Fibroblast of skin of right quadriceps (primary cell): ENCODE data around the gene PNMA8B.
"Not testable (repeated sequence)": the region's sequence is repeated elsewhere in the genome, so short reads cannot be mapped to it uniquely, and the experiment has no call there.

Experiments
- DNase-seq: peaks from one replicate; pipeline ENCODE4 v3.0.0-alpha.2; 2013

The PNMA8B gene

GRCh38 chr19:46513461-46514236 is 18.0 kb upstream of the PNMA8B start:
- DNase-seq: peak; percentile 70

- no peak for DNase-seq
Observed at GRCh38 chr19:46511237-46511636, 15.6 kb upstream of the PNMA8B start.

DNA sequence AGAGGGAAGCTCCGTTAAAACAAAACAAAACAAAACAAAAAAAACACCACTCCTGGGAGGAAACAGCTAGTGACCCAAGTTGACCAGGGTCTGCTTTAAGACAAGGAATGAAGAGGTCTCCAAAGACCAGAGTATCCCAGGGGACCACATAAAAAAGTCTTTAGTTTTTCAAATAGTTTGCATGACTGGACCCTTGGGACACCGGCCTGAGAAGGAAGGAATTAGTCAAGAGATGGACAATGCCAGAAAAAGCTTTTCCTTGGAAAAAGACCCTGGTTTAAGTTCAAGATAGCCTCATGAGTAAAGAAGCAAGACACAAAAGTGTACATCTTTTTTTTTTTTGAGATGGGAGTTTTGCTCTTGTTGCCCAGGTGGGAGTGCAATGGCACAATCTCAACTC is 12.5 kb upstream of the PNMA8B start:
- DNase-seq: no peak

- no peak for DNase-seq
Observed at GRCh38 chr19:46503848-46504453, 8.3 kb upstream of the PNMA8B start.

DNA sequence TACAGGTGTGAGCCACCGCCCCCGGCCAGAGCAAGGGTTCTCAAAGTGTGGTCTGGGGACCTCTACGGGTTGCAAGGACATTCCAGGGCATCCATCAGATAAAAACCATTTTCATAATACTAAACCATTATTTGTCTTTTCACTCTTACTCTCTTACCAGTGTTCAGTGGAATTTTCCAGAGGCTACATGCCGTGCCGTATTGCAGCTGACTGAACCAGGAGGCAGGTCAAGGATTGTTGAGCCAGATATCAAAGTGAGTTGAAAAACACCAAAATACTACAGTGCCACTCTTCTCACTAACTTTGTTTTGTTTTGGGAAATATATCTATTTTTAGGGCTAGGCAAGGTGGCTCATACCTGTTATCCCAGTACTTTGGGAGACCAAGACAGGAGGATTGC is 7.2 kb upstream of the PNMA8B start:
- no peak for DNase-seq

- DNase-seq: no peak
Observed at GRCh38 chr19:46499692-46500091, 4.0 kb upstream of the PNMA8B start.

DNA sequence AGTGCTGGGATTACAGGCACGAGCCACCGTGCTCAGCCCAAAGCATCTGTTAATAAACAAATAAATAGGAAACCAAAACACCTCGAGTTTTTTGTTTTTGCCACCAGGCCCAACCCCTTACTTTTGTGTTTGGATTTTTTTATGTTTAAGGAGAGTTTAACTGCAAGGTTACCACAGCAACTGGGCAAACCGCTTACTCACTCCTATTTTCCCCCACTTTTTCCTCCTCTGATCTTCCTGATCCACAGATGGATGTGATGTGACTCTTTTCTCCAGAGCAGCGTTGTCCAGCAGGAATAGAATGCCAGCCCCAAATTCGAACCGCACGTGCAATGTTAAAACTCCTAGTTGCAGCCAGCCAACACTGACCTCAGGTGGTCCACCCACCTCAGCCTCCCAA is 2.1 kb upstream of the PNMA8B start:
- no peak for DNase-seq

DNA sequence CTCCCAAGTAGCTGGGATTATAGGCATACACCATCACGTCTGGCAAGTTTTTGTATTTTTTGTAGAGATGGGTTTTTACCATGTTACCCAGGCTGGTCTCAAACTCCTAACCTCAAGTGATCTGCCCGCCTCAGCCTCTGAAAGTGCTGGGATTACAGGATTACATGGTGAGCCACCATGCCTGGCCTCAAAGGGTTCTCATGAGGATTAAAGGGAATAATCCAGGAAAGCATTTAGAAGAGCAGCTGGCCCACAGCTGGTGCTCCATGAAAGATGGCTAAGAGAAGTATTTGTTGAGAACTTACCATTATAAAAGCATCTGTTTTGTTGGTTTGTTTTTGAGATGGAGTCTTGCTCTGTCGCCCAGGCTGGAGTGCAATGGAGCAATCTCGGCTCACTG is 1.2 kb upstream of the PNMA8B start:
- not testable (repeated sequence) for DNase-seq

GRCh38 chr19:46496304-46496703 is 637 bp upstream of the PNMA8B start:
- no peak for DNase-seq

DNA sequence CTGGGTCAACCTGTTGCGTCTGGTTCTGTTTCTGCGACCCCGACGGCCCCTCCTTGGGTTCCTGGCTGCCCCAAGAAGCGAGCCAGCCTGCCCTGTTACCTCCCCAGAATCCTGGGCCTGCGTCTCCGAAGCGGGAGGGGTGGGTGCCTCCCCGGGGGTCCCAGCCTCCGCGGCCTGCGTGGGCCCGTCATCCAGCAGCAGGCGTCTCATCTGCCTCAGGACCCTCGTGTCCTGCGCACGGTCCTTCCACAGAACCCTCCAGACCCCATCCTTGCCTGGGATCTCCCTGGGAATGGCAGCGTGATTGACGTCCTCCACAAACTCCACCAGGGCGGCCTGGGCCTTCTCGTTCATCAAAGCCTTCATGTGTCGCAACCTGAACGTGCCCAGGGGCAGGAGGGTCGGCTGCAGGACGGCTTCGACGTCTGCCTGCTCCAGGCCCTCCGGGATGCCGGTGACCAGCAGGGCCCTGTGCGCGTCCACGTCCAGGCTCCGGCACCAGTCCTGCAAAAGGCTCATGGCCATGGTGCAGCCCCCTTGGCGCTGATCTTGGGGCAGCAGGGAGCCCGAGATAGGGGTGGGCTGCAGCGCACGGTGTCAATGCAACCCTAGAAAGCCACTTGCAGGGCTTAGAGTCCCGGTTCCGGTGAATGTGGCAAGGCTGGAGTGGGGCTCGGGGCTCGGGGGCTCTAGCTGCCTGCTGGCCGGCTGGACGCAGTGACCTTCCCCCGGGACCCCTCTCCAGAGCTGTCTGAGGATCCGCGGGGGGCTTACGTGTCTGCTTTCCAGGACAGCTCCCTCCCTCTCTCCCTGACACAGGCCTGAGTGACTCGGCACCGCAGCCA is 504 bp downstream of the PNMA8B start:
- DNase-seq: no peak

DNA sequence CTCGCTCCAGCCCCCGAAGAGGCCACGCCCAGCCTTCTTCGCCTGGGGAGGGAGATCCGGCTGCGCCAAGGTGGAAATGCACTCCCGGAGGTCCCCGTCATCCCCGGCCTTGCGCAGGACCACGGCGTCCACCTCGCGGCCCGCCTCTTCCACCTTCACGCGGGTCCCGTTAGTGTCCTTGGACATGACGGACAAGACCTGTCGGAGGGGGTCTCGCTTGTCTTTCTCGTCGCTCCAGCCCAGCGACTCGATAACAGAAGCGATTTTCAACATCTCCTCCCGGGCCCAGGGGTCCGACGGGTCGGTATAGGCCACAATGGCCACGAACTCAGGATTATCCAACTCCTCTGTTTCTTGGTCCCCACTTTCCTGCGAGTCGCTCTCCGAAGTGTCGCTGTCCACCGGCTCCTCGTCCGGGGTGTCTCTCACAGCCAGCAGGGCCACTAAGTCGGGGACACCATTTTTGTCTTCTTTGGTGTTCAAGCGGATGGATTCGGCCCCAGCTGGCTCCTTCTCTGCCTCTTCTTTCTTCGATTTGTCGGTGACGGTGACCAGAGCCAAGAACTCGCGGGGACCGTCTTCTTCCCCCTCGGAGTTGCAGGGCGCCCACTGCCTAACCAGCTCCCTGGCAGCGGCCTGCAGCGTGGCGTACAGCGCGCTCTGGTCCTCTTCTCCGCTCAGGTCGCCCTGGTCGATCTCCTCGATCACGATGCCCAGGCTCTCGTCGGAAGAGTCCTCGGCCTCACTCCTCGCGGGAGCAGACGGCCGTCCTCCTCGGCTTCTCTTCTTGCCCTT is 1.3 kb downstream of the PNMA8B start:
- DNase-seq: no peak

DNA sequence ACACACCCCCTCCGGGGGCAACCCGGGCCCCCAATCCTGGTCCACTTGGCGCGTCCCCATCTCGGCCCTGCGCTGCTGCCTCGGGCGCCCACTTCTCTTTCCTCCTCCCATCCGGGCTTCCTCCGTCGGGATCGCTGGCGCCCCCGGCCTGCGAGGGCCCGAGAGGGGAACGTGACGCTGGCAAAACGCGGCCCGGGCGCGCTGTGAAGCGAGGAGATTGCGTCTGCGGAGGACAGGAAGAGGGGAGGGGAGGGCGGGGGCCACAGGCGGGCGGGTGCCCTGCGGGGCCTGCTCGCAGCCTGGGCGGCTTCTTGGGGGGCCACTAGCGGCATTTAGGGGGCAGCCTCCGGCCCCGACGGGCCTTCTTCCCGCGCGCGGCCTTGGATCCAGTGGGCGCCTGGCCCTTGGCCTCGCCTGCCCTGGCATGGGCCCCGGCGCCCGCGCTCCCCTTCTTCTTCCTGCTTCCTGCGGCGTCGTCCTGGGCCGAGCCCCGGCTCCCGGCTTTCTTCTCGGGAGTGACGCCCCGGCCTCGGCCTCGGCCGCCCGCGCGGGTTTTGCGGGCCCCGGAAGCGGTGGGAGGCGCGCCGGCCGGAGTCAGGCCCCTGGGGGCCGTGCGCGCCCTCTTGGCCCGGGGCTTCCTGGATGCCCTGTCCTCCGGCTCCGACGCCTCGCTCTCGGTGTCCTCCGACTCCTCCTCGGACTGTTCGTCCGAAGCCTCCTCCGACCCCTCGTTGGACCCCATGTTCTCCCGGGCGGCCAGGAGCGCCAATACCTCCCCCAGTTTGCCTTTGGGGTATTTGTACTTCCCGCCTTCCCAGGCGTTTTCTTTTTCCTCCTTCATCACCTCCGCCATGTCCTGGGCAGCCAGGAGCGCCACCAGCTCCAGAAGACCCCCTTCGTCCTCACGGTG is 2.2 kb downstream of the PNMA8B start:
- no peak for DNase-seq

- no peak for DNase-seq
Observed at GRCh38 chr19:46492841-46493235, 2.8 kb downstream of the PNMA8B start.

GRCh38 chr19:46491975-46492682 is 3.5 kb downstream of the PNMA8B start:
- no peak for DNase-seq

DNA sequence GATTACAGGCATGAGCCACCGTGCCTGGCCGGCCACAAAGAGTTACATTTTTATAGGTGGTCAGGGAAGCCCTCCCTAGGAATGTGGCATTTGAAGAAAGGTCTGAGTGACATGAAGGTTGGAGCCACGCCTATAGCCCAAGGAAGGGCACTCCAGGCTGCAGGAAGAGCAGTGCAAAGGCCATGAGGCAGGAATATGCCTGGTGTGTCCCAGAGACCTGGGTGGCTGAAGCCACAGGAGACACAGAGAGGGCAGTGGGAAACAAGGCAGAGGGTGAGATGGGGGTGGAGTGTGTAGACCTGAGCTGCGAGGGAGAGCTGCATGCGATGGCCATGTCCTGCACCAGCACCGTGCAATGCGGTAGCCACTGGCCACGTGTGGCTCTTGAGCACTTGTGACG is 4.9 kb downstream of the PNMA8B start:
- DNase-seq: no peak

- peak; percentile 73 for DNase-seq
Observed at GRCh38 chr19:46489445-46490272, 6.0 kb downstream of the PNMA8B start.

DNA sequence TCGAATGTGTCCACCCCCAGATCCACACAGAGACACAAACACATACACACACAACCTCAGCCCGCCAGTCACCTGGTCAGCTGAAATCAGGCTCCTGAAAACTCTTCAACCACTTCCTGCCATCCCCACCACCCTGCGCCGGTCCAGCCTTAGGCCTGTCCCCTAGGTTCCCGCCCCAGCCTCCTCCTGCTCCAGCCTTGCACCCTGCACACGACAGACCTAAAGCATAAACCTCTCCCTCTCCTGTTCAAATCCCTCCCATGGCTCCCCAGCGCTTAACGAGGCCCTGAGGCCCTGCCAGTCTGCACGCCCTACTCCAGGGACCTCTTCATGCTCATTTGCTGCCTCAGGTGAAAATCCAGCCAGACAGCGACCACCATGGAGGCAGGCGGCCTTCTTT is 7.1 kb downstream of the PNMA8B start:
- no peak for DNase-seq

- peak; percentile 72 for DNase-seq
Observed at GRCh38 chr19:46487802-46488445, 7.7 kb downstream of the PNMA8B start.

DNA sequence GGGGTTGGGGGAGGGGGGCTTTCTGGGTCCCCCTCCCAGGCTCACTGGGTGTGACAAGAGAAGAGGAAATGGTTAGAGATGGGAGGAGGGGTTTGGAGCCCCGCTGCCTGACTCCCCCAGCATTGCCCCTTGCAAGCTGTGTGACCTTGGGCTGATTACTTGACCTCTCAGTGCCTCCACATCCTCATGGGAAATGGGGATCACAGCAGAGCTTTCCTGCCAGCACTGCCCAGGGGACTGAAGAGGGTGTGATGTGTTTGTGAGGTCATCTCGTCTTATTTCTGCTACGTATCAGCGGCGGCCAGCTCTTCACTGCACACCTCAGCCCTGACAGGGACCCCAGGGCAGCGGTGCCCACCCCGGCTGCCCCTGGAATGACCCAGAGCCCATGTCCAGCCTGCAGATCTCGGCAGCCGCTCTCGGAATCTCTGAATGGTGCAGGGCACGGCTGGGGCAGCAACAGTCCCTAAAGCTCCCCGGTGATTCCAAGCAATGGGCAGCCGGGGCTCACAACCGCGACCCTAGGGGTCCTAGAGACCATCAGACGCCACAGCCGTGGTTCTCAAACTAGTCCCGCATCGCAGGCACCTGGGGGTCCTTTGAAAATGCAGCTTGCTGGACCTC is 8.4 kb downstream of the PNMA8B start:
- DNase-seq: no peak
